Transverse colon (tissue), 4 donors: ENCODE measurements around the gene ABTB2. TPM values are rescaled to one million over a fixed set of nuclear protein-coding genes. Genes with fewer than 3 reads are reported as not detected.

Experiments used
- DNase-seq: peaks from one replicate; pipeline ENCODE4 v3.0.0-alpha.2; 2019
- H3K27ac ChIP-seq, 4 donors: fragments of 200-600 bp; sonication (generic); 2 replicates each; pipeline ENCODE4 v1.5.1; 2016 to 2018; ENCODE audit warnings: inconsistent platforms in 4 of 4
- H3K27me3 ChIP-seq: fragments of 200-600 bp; sonication (generic); 2 replicates; pipeline ENCODE4 v1.5.1; 2017; ENCODE audit warnings: inconsistent platforms
- H3K36me3 ChIP-seq, 4 donors: fragments of 200-600 bp; sonication (generic); 2 replicates each; pipeline ENCODE4 v1.5.1; 2017 to 2019; ENCODE audit warnings: inconsistent platforms in 4 of 4
- H3K4me1 ChIP-seq, 4 donors: fragments of 200-600 bp; sonication (generic); 2 replicates each; pipeline ENCODE4 v1.5.1; 2017 to 2020; ENCODE audit warnings: inconsistent platforms in 4 of 4
- H3K4me3 ChIP-seq, 4 donors: fragments of 200-600 bp; sonication (generic); 1 replicate in 1 of 4; 2 replicates in 3 of 4; pipeline versions ENCODE4 v1.5.1 to v1.6.1; 2017 to 2019; ENCODE audit warnings: inconsistent platforms in 4 of 4
- H3K9me3 ChIP-seq, 2 donors: fragments of 200-600 bp; sonication (generic); 2 replicates each; pipeline ENCODE4 v1.5.1; 2017 to 2019; ENCODE audit warnings: inconsistent platforms in 2 of 2
- EP300 ChIP-seq: sonication (generic); formaldehyde crosslinking; IDR thresholded peaks from one replicate; pipeline ENCODE4 v1.6.1; 2017; ENCODE audit warnings: antibody characterized with exemption, low read depth
- POLR2A ChIP-seq: fragments of 450-650 bp; IDR thresholded peaks from one replicate; pipeline ENCODE4 v1.6.1; 2016; ENCODE audit warnings: antibody characterized with exemption, mild to moderate bottlenecking, moderate library complexity
- POLR2AphosphoS5 ChIP-seq, 3 donors: sonication (generic); formaldehyde crosslinking; IDR thresholded peaks; one replicate each; pipeline ENCODE4 v1.6.1; 2016; ENCODE audit warnings: antibody characterized with exemption in 3 of 3
- WGBS, 2 donors: methylation state at CpG; one replicate each; pipeline ENCODE4 v1.1.5; 2018; ENCODE audit warnings: low coverage in 1 of 2; 5-methylcytosine and 5-hydroxymethylcytosine counted together
- in situ Hi-C, 4 donors: fragments of 200-750 bp; cut with MboI; loops; one replicate each; pipeline versions ENCODE4 v1.15.0 to v1.15.1; 2017; ENCODE audit warnings: low sequenced_read_pairs in 3 of 4, low pct_ligation_motif_present in 1 of 4, low pct_unique_long_range_greater_than_20kb in 1 of 4
- intact Hi-C: fragments of 100-400 bp; cut with DNase I; formaldehyde crosslinking; loops from one replicate; pipeline ENCODE4 v1.15.1; 2023; ENCODE audit warnings: low total_unique reads
- total RNA-seq, 4 donors: library from RNA; depleted of rRNA; stranded (reverse); fragments of >200 nt; gene quantifications; one replicate each; pipeline ENCODE4 v1.1.0, GENCODE V29; 2016
- TF ChIP-seq, protein P1 (sequence below), 5 experiments: fragments of 200-600 bp in 3 of 5; fragments of 450-650 bp in 2 of 5; sonication (generic) in 3 of 5; IDR thresholded peaks; 1 replicate in 2 of 5; 2 replicates in 3 of 5; pipeline ENCODE4 v1.5.1; 2016 to 2017; ENCODE audit warnings: antibody characterized with exemption in 5 of 5, inconsistent platforms in 3 of 5, mild to moderate bottlenecking in 2 of 5, moderate library complexity in 1 of 5

Gene ABTB2
- total RNA-seq, 4 donors from 2014 or later, result 0.60 to 41.9 (median 20.7) TPM

DNA sequence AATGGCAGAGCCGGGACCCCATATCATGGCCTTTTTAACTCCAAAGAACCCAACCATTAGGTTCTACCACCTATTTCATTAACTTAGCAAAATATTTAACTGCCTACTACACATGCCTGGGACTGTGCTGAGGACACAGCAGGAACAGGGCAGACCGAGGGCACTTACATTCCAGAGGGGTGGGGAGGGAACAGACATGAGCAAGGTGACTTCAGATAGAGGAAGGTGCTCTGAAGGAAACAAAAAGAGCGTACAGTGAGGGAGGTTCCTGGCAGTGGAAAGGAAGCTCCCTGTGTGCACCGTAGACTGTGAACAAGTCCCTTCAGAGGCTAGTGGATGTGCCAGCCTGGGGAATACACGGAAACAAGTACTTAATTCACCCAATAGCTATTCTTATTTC is 169.6 kb downstream of the ABTB2 start:
- no peaks in the 10 kb centered on the region for H3K27me3 ChIP-seq
- H3K9me3 ChIP-seq, result no peaks in the 10 kb centered on the region
- no peak for DNase-seq
- TF ChIP-seq POLR2A (no peak), EP300 (no peak), POLR2AphosphoS5 (IDR thresholded peaks at IDR 0.05) (no peak)
- TF ChIP-seq, protein P1, sequence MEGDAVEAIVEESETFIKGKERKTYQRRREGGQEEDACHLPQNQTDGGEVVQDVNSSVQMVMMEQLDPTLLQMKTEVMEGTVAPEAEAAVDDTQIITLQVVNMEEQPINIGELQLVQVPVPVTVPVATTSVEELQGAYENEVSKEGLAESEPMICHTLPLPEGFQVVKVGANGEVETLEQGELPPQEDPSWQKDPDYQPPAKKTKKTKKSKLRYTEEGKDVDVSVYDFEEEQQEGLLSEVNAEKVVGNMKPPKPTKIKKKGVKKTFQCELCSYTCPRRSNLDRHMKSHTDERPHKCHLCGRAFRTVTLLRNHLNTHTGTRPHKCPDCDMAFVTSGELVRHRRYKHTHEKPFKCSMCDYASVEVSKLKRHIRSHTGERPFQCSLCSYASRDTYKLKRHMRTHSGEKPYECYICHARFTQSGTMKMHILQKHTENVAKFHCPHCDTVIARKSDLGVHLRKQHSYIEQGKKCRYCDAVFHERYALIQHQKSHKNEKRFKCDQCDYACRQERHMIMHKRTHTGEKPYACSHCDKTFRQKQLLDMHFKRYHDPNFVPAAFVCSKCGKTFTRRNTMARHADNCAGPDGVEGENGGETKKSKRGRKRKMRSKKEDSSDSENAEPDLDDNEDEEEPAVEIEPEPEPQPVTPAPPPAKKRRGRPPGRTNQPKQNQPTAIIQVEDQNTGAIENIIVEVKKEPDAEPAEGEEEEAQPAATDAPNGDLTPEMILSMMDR (IDR thresholded peaks at IDR 0.05), result no peak
- no peak overlapping the region for H3K4me3 ChIP-seq
- intact Hi-C loops (no loop called here), in situ Hi-C loops (no loop called here)
- H3K4me1 ChIP-seq, result peaks cover 0 to 10% (median under 1%) of the 10 kb centered on the region in 4 donors
- H3K27ac ChIP-seq, result no peak overlapping the region
- 89 to 97% methylated on average over 4 to 5 of the region's 5 CpGs for WGBS, 2 donors
- no peaks in the 10 kb centered on the region for H3K36me3 ChIP-seq

GRCh38 chr11:34185926-34186841 is 171.6 kb downstream of the ABTB2 start:
- no peaks in the 10 kb centered on the region for H3K36me3 ChIP-seq
- TF ChIP-seq POLR2AphosphoS5 (IDR thresholded peaks at IDR 0.05), result no peak
- no peak for TF ChIP-seq EP300
- TF ChIP-seq POLR2A, result no peak
- TF ChIP-seq, protein P1 (IDR thresholded peaks at IDR 0.05), result no peak
- no peaks in the 10 kb centered on the region for H3K9me3 ChIP-seq
- H3K4me1 ChIP-seq, result no peaks in the 10 kb centered on the region
- in situ Hi-C loops (no loop called here), intact Hi-C loops (no loop called here)
- DNase-seq, result no peak
- H3K27ac ChIP-seq, result no peak overlapping the region
- 74 to 89% methylated on average over 7 to 22 of the region's 22 CpGs for WGBS, 2 donors
- H3K27me3 ChIP-seq, result no peaks in the 10 kb centered on the region
- no peak overlapping the region for H3K4me3 ChIP-seq

- TF ChIP-seq EP300 (no peak), POLR2A (no peak), POLR2AphosphoS5 (IDR thresholded peaks at IDR 0.05) (no peak)
- TF ChIP-seq, protein P1 (IDR thresholded peaks at IDR 0.05), result no peak
- DNase-seq, result no peak
- intact Hi-C loops (no loop called here), in situ Hi-C loops (no loop called here)
- Histone ChIP-seq H3K36me3 (no peaks in the 10 kb centered on the region), H3K27me3 (no peaks in the 10 kb centered on the region), H3K27ac (no peak overlapping the region), H3K4me3 (no peak overlapping the region), H3K9me3 (no peaks in the 10 kb centered on the region), H3K4me1 (no peaks in the 10 kb centered on the region)
- 88% methylated on average over 14 of the region's 14 CpGs; no CpG with 5 or more reads in 1 of the 2 donors for WGBS, 2 donors
These were observed 173.2 kb downstream of the ABTB2 start for GRCh38 chr11:34184505-34185015.

- Histone ChIP-seq H3K9me3 (no peaks in the 10 kb centered on the region), H3K27me3 (no peaks in the 10 kb centered on the region), H3K36me3 (no peaks in the 10 kb centered on the region), H3K4me1 (no peaks in the 10 kb centered on the region), H3K4me3 (no peak overlapping the region), H3K27ac (no peak overlapping the region)
- intact Hi-C loops (no loop called here), in situ Hi-C loops (no loop called here)
- no peak for DNase-seq
- 77 to 89% methylated on average over 4 to 9 of the region's 9 CpGs for WGBS, 2 donors
- TF ChIP-seq POLR2AphosphoS5 (IDR thresholded peaks at IDR 0.05) (no peak), EP300 (no peak), POLR2A (no peak)
- TF ChIP-seq, protein P1 (IDR thresholded peaks at IDR 0.05), result no peak
These were observed 173.9 kb downstream of the ABTB2 start for GRCh38 chr11:34183848-34184391.
